Mammary epithelial cell (primary cell): ENCODE measurements around the gene POLH.

Experiments
- EZH2 ChIP-seq: IDR thresholded peaks from 2 replicates; pipeline ENCODE4 v1.6.1; 2012; ENCODE audit warnings: low read length, inconsistent platforms, borderline replicate concordance
- TF ChIP-seq, protein P1 (sequence below), 2 donors: IDR thresholded peaks in 1 of 2; conservative IDR thresholded peaks in 1 of 2; 2 replicates each; pipeline ENCODE4 v1.5.1; 2011 to 2012; ENCODE audit warnings: inconsistent platforms in 2 of 2, low read length in 2 of 2, mild to moderate bottlenecking in 2 of 2, control low read depth in 1 of 2, low read depth in 1 of 2; ENCODE audit not compliant: insufficient read depth in 1 of 2; ENCODE audit errors: extremely low read depth in 1 of 2

DNA sequence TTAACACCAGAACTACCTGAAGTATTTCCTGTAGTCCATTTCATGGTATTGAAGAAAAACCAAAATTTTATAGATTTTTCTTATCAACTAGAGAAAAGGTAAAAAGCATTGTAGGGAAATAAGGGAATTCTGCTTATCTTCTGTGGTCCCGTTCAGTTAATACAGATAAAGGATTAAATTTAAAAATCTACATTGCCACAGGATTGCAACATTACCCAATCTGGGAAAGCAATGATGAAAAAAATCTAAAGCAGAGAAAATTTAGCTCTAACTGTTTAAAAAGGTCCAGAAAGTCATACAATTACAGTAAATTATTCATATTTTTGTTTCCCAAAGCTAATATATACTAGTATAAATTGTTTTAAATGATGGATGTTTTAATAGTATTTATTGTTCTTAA, 18.0 kb downstream of the POLH start:
- TF ChIP-seq, protein P1, sequence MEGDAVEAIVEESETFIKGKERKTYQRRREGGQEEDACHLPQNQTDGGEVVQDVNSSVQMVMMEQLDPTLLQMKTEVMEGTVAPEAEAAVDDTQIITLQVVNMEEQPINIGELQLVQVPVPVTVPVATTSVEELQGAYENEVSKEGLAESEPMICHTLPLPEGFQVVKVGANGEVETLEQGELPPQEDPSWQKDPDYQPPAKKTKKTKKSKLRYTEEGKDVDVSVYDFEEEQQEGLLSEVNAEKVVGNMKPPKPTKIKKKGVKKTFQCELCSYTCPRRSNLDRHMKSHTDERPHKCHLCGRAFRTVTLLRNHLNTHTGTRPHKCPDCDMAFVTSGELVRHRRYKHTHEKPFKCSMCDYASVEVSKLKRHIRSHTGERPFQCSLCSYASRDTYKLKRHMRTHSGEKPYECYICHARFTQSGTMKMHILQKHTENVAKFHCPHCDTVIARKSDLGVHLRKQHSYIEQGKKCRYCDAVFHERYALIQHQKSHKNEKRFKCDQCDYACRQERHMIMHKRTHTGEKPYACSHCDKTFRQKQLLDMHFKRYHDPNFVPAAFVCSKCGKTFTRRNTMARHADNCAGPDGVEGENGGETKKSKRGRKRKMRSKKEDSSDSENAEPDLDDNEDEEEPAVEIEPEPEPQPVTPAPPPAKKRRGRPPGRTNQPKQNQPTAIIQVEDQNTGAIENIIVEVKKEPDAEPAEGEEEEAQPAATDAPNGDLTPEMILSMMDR (conservative IDR thresholded peaks at IDR 0.05 in 1 of 2, IDR thresholded peaks at IDR 0.05 in 1 of 2; ENCODE audit: extremely low read depth in 1 of 2, insufficient read depth in 1 of 2, low read depth in 1 of 2, low read length in 2 of 2) = no peak
- no peak for TF ChIP-seq EZH2
